H9 (cell line): Measurements from ENCODE around the gene SDHAF2. TPM values are rescaled to one million over a fixed set of nuclear protein-coding genes. Genes with fewer than 3 reads are reported as not detected.
"Not testable (repeated sequence)": the region's sequence is repeated elsewhere in the genome, so short reads cannot be mapped to it uniquely, and the experiment has no call there.

Experiments
- DNase-seq: peaks from one replicate; pipeline ENCODE4 v3.0.0-alpha.2; 2017
- H2AFZ ChIP-seq: one replicate; pipeline ENCODE4 v1.6.1; 2013; ENCODE audit warnings: mild to moderate bottlenecking, low read length, control low read depth, moderate library complexity
- H2AK5ac ChIP-seq: 2 replicates; pipeline ENCODE4 v1.6.1; 2013; ENCODE audit warnings: low read length, control low read depth, mixed read lengths; ENCODE audit not compliant: insufficient read length
- H2BK120ac ChIP-seq: one replicate; pipeline ENCODE4 v1.6.1; 2013; ENCODE audit warnings: low read depth, mild to moderate bottlenecking, low read length, control low read depth, inconsistent platforms; ENCODE audit not compliant: poor library complexity, severe bottlenecking
- H2BK12ac ChIP-seq: 2 replicates; pipeline ENCODE4 v1.6.1; 2013; ENCODE audit warnings: low read length, control low read depth, mixed read lengths, low read depth; ENCODE audit not compliant: insufficient read length
- H2BK15ac ChIP-seq: 2 replicates; pipeline ENCODE4 v1.6.1; 2013; ENCODE audit warnings: low read depth, low read length, control low read depth
- H2BK20ac ChIP-seq: one replicate; pipeline ENCODE4 v1.6.1; 2013; ENCODE audit warnings: low read depth, mild to moderate bottlenecking, low read length, control low read depth, inconsistent platforms; ENCODE audit not compliant: poor library complexity, severe bottlenecking
- H2BK5ac ChIP-seq: 2 replicates; pipeline ENCODE4 v1.6.1; 2013; ENCODE audit warnings: low read length, control low read depth, mixed read lengths; ENCODE audit not compliant: insufficient read length
- H3K14ac ChIP-seq: 2 replicates; pipeline ENCODE4 v1.6.1; 2013; ENCODE audit warnings: low read length, control low read depth; ENCODE audit not compliant: insufficient read depth
- H3K18ac ChIP-seq: 2 replicates; pipeline ENCODE4 v1.6.1; 2013; ENCODE audit warnings: low read depth, mild to moderate bottlenecking, mixed read lengths, low read length, control low read depth; ENCODE audit not compliant: insufficient read length
- H3K23ac ChIP-seq: 2 replicates; pipeline ENCODE4 v1.6.1; 2013; ENCODE audit warnings: low read length, control low read depth, mixed read lengths, low read depth; ENCODE audit not compliant: insufficient read length
- H3K23me2 ChIP-seq: 2 replicates; pipeline ENCODE4 v1.6.1; 2013; ENCODE audit warnings: low read depth, mild to moderate bottlenecking, mixed read lengths, low read length, control low read depth; ENCODE audit not compliant: insufficient read length, poor library complexity, severe bottlenecking
- H3K27ac ChIP-seq: 2 replicates; pipeline ENCODE4 v1.5.1; 2013; ENCODE audit warnings: low read length, control low read depth, mixed read lengths, low read depth; ENCODE audit not compliant: insufficient read length
- H3K27me3 ChIP-seq: 2 replicates; pipeline ENCODE4 v1.6.1; 2013; ENCODE audit warnings: low read length, control low read depth, inconsistent platforms; ENCODE audit not compliant: insufficient read depth
- H3K4ac ChIP-seq: 2 replicates; pipeline ENCODE4 v1.6.1; 2013; ENCODE audit warnings: low read depth, mild to moderate bottlenecking, control low read depth, inconsistent platforms, low read length, moderate library complexity
- H3K4me1 ChIP-seq: 2 replicates; pipeline ENCODE4 v1.6.1; 2013; ENCODE audit warnings: low read length, control low read depth, inconsistent platforms; ENCODE audit not compliant: insufficient read depth
- H3K4me2 ChIP-seq: 2 replicates; pipeline ENCODE4 v1.6.1; 2013; ENCODE audit warnings: low read length, control low read depth, mixed read lengths; ENCODE audit not compliant: insufficient read length, insufficient read depth
- H3K56ac ChIP-seq: 2 replicates; pipeline ENCODE4 v1.6.1; 2013; ENCODE audit warnings: low read depth, mild to moderate bottlenecking, mixed read lengths, low read length, control low read depth; ENCODE audit not compliant: insufficient read length
- H3K79me1 ChIP-seq: 2 replicates; pipeline ENCODE4 v1.6.1; 2013; ENCODE audit warnings: low read depth, mild to moderate bottlenecking, moderate library complexity, low read length, control low read depth, inconsistent platforms; ENCODE audit not compliant: insufficient read depth, poor library complexity, severe bottlenecking
- H3K79me2 ChIP-seq: 2 replicates; pipeline ENCODE4 v1.6.1; 2013; ENCODE audit warnings: low read length, control low read depth, inconsistent platforms; ENCODE audit not compliant: insufficient read depth
- H3K9ac ChIP-seq: 2 replicates; pipeline ENCODE4 v1.6.1; 2013; ENCODE audit warnings: low read length, control low read depth, mixed read lengths; ENCODE audit not compliant: insufficient read length; ENCODE audit errors: extremely low read depth
- H3K9me3 ChIP-seq: one replicate; pipeline ENCODE4 v1.6.1; 2013; ENCODE audit warnings: low read depth, low read length, inconsistent platforms; ENCODE audit not compliant: control insufficient read depth
- H3T11ph ChIP-seq: one replicate; pipeline ENCODE4 v1.6.1; 2013; ENCODE audit warnings: mild to moderate bottlenecking, low read length, control low read depth, inconsistent platforms
- H4K20me1 ChIP-seq: one replicate; pipeline ENCODE4 v1.6.1; 2013; ENCODE audit not compliant: control insufficient read depth, insufficient read length, insufficient read depth
- H4K5ac ChIP-seq: 2 replicates; pipeline ENCODE4 v1.6.1; 2013; ENCODE audit warnings: low read depth, mild to moderate bottlenecking, mixed read lengths, low read length, control low read depth; ENCODE audit not compliant: insufficient read length
- H4K8ac ChIP-seq: replicated peaks from 2 replicates; pipeline ENCODE4 v1.6.1; 2013; ENCODE audit warnings: low read length, control low read depth, mixed read lengths, low read depth; ENCODE audit not compliant: insufficient read length
- H4K91ac ChIP-seq: 2 replicates; pipeline ENCODE4 v1.6.1; 2013; ENCODE audit warnings: low read depth, mild to moderate bottlenecking, moderate library complexity, mixed read lengths, low read length, control low read depth; ENCODE audit not compliant: insufficient read length
- H3K27ac Mint-ChIP-seq, 3 experiments: 2 replicates in 2 of 3; 3 replicates in 1 of 3; pipeline ENCODE4 v1.8.0; 2020 to 2021; ENCODE audit warnings: mixed read lengths in 3 of 3, mild to moderate bottlenecking in 1 of 3, moderate library complexity in 1 of 3
- H3K27me3 Mint-ChIP-seq: 2 replicates; pipeline ENCODE4 v1.8.0; 2021; ENCODE audit warnings: low read depth, mild to moderate bottlenecking, moderate library complexity, mixed read lengths
- H3K36me3 Mint-ChIP-seq, 3 experiments: 2 replicates in 2 of 3; 3 replicates in 1 of 3; pipeline ENCODE4 v1.8.0; 2020 to 2021; ENCODE audit warnings: low read depth in 3 of 3, mixed read lengths in 3 of 3; ENCODE audit not compliant: insufficient read depth in 1 of 3
- H3K4me1 Mint-ChIP-seq, 2 experiments: 2 replicates each; pipeline ENCODE4 v1.8.0; 2020; ENCODE audit warnings: mixed read lengths in 2 of 2
- H3K4me3 Mint-ChIP-seq, 2 experiments: 2 replicates in 1 of 2; 3 replicates in 1 of 2; pipeline ENCODE4 v1.8.0; 2020 to 2021; ENCODE audit warnings: mild to moderate bottlenecking in 2 of 2, mixed read lengths in 2 of 2, moderate library complexity in 1 of 2
- H3K9me3 Mint-ChIP-seq, 2 experiments: 2 replicates in 1 of 2; 3 replicates in 1 of 2; pipeline ENCODE4 v1.8.0; 2020; ENCODE audit warnings: mild to moderate bottlenecking in 2 of 2, mixed read lengths in 2 of 2, moderate library complexity in 1 of 2
- WGBS: extraction: QIAGEN DNeasy Blood & Tissue Kit; methylation state at CpG from one replicate; pipeline ENCODE4 v1.1.7; 2013; ENCODE audit warnings: missing lambda C conversion rate, low lambda C conversion rate, mixed read lengths; ENCODE audit not compliant: insufficient read length; ENCODE audit errors: extremely low coverage; 5-methylcytosine and 5-hydroxymethylcytosine counted together
- total RNA-seq: library from RNA; stranded (reverse); gene quantifications from 2 replicates; pipeline ENCODE4 v1.2.1, GENCODE V29; 2021
- TF ChIP-seq, protein P1 (sequence below): fragments of 200-600 bp; sonication (generic); conservative IDR thresholded peaks from 3 replicates; pipeline ENCODE4 v1.8.0; 2021; ENCODE audit warnings: antibody characterized with exemption, mild to moderate bottlenecking

The SDHAF2 gene
- total RNA-seq, 1 experiment from 2014 or later: 41.8 TPM

DNA sequence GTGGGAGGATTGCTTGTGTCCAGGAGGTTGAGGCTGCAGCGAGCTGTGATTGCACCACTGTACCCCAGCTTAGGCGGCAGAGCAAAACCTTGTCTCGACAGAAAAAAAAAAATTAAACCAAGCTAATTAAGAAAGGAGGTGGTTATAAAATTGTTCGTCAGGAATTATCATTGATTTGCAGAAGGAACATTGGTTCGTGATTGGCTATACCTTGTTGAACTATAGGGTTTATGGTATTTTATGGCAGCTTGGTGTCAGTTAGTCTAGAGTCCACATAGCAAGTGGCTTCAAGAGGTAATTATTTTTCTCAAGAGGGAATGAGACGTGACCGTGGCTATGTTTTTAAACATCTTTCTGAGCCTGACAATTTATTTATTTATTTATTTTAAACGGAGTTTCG is 49.0 kb upstream of the SDHAF2 start:
- Histone ChIP-seq H3K27me3 (no peaks in the 10 kb centered on the region), H2AFZ (no peak overlapping the region), H3K9ac (no peak overlapping the region), H3K23me2 (no peaks in the 10 kb centered on the region), H3K56ac (no peak overlapping the region), H3K18ac (no peak overlapping the region), H2BK5ac (no peak overlapping the region), H4K91ac (no peak overlapping the region), H3K27ac (no peak overlapping the region), H3T11ph (no peak overlapping the region), H2BK120ac (no peak overlapping the region), H4K20me1 (no peaks in the 10 kb centered on the region), H3K23ac (no peak overlapping the region), H3K4ac (no peak overlapping the region), H2BK15ac (no peak overlapping the region), H3K14ac (no peak overlapping the region), H2BK20ac (no peak overlapping the region), H3K79me2 (no peaks in the 10 kb centered on the region), H4K8ac (no peak overlapping the region), H2AK5ac (no peak overlapping the region), H4K5ac (no peak overlapping the region), H2BK12ac (no peak overlapping the region), H3K9me3 (no peaks in the 10 kb centered on the region), H3K4me1 (no peaks in the 10 kb centered on the region), H3K79me1 (no peaks in the 10 kb centered on the region), H3K4me2 (no peak overlapping the region)
- WGBS: no CpG with 5 or more reads among the region's 9 CpGs
- H3K27ac Mint-ChIP-seq: no peak overlapping the region
- peaks cover 7 to 17% of the 10 kb centered on the region in 2 experiments for H3K4me1 Mint-ChIP-seq
- TF ChIP-seq, protein P1, sequence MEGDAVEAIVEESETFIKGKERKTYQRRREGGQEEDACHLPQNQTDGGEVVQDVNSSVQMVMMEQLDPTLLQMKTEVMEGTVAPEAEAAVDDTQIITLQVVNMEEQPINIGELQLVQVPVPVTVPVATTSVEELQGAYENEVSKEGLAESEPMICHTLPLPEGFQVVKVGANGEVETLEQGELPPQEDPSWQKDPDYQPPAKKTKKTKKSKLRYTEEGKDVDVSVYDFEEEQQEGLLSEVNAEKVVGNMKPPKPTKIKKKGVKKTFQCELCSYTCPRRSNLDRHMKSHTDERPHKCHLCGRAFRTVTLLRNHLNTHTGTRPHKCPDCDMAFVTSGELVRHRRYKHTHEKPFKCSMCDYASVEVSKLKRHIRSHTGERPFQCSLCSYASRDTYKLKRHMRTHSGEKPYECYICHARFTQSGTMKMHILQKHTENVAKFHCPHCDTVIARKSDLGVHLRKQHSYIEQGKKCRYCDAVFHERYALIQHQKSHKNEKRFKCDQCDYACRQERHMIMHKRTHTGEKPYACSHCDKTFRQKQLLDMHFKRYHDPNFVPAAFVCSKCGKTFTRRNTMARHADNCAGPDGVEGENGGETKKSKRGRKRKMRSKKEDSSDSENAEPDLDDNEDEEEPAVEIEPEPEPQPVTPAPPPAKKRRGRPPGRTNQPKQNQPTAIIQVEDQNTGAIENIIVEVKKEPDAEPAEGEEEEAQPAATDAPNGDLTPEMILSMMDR: no peak
- no peak overlapping the region for H3K4me3 Mint-ChIP-seq
- 0 out of 5 replicates have a peak, but pooled peaks cover 0 to 3% of the 10 kb centered on the region in 2 experiments for H3K9me3 Mint-ChIP-seq
- H3K36me3 Mint-ChIP-seq: peaks cover 12 to 16% (median 15%) of the 10 kb centered on the region in 3 experiments; a peak in 6 of 7 replicates
- DNase-seq: no peak
- no peaks in the 10 kb centered on the region for H3K27me3 Mint-ChIP-seq

DNA sequence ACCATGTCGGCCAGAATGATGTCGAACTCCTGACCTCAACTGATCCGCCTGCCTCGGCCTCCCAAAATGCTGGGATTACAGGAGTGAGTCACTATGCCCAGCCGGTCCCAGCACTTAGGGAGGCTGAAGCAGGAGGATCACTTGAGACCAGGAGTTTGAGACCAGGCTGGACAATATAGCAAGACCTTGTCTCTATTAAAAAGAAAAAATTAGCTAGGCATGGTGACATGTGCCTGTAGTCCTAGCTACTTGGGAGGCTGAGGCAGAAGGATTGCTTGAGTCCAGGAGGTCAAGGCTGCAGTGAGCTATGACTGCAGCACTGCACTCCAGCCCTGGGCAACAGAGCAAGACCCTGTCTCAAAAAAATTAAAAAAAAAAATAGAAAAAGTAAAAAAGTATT is 46.1 kb upstream of the SDHAF2 start:
- not testable (repeated sequence) for H3K4me3 Mint-ChIP-seq, H2BK120ac ChIP-seq, H3K4me1 ChIP-seq, DNase-seq, H2AFZ ChIP-seq, H2AK5ac ChIP-seq, H2BK20ac ChIP-seq, H3K9me3 ChIP-seq, H3K18ac ChIP-seq, H3K36me3 Mint-ChIP-seq, H3K27ac Mint-ChIP-seq, H3K4me2 ChIP-seq, H3K27me3 ChIP-seq, H2BK15ac ChIP-seq, H4K8ac ChIP-seq, H3K27me3 Mint-ChIP-seq, H3T11ph ChIP-seq, H4K20me1 ChIP-seq, H3K9ac ChIP-seq, H4K91ac ChIP-seq, H3K79me1 ChIP-seq, H3K56ac ChIP-seq, H3K14ac ChIP-seq, H4K5ac ChIP-seq, H3K23me2 ChIP-seq, H3K4ac ChIP-seq, H3K4me1 Mint-ChIP-seq, H3K23ac ChIP-seq, H3K79me2 ChIP-seq, H3K9me3 Mint-ChIP-seq, H3K27ac ChIP-seq, H2BK5ac ChIP-seq, H2BK12ac ChIP-seq
- WGBS: no CpG with 5 or more reads among the region's 5 CpGs
